ENCODE results near the gene KIAA1549. TPM values are rescaled to one million over a fixed set of nuclear protein-coding genes. Genes with fewer than 3 reads are reported as not detected.

KIAA1549 gene
- total and polyA plus RNA-seq, 2 of the 4 experiments (the other 2 are of a cell fraction) = 1.3 to 3.3 TPM

DNA sequence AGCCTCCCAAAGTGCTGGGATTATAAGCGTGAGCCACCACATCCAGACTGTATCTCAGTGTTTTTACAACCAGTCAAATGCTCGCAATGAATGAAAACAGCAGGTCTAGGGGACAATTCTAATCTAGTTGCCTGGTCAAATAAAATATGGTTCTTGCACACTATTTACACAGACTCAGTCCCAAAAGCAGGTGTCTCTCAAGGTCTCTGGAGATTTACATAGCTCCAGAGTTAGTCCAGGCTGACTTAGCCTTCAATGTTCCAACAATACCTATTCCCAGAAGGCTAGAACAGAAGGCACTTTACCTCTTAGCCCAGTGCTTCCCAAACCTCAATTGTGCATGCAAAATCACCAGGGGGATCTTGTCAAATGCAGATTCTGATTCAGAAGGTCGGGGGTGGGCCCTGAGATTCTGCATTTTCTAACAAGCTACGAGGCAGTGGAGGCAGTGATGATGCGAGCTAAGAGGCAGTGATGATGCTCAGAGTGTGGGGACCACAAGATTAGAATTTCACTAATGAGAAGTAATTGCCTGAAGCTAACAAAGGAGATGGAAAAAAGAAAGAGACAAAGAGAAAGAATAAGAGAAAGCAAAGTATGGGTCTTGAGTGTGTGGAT is 6.4 kb downstream of the KIAA1549 start:
- Histone ChIP-seq H3K56ac (ENCODE audit: extremely low read depth, insufficient read depth, low read length) (no peak overlapping the region), H4K8ac (ENCODE audit: low read depth in 2 of 2, low read length in 2 of 2) (no peak overlapping the region), H3K79me1 (ENCODE audit: low read depth in 1 of 2, low read length in 2 of 2) (peaks cover 13 to 20% of the 10 kb centered on the region in 2 experiments; a peak in 3 of 4 replicates), H4K20me1 (ENCODE audit: insufficient read depth, low read length) (0 out of 2 replicates have a peak, but pooled peaks cover 14% of the 10 kb centered on the region), H3K23ac (ENCODE audit: low read depth, low read length) (no peak overlapping the region), H2AK5ac (ENCODE audit: low read depth, low read length) (no peak overlapping the region), H3K4ac (ENCODE audit: low read depth, low read length) (no peak overlapping the region), H4K91ac (ENCODE audit: insufficient read depth, low read depth, low read length) (no peak overlapping the region), H3K4me3 (ENCODE audit: insufficient read depth, low read depth, low read length) (no peak overlapping the region), H2BK5ac (ENCODE audit: low read depth, low read length, poor library complexity, severe bottlenecking) (no peak overlapping the region), H3K9me3 (ENCODE audit: control insufficient read depth, insufficient read depth, low read length) (no peaks in the 10 kb centered on the region), H2AFZ (replicated peaks; ENCODE audit: low read length, poor library complexity) (no peak overlapping the region), H3K27ac (ENCODE audit: insufficient read depth, low read length) (no peak overlapping the region), H2BK120ac (ENCODE audit: low read depth, low read length) (no peak overlapping the region), H3K36me3 (ENCODE audit: control insufficient read depth, insufficient read depth, low read length) (no peaks in the 10 kb centered on the region), H3K14ac (replicated peaks; ENCODE audit: low read depth, low read length) (no peak overlapping the region), H3K4me1 (ENCODE audit: control insufficient read depth, insufficient read depth, low read length) (no peaks in the 10 kb centered on the region), H4K5ac (ENCODE audit: low read depth, low read length) (no peak overlapping the region), H3K18ac (ENCODE audit: low read depth, low read length) (no peak overlapping the region), H3K4me2 (ENCODE audit: low read depth, low read length) (no peak overlapping the region), H2AK9ac (replicated peaks; ENCODE audit: low read depth, low read length, poor library complexity) (no peak overlapping the region), H3K9me1 (ENCODE audit: insufficient read depth, low read length) (peaks cover 4% of the 10 kb centered on the region; the same call in 1 of the 2 replicates), H3K9ac (ENCODE audit: low read depth, low read length) (no peak overlapping the region), H2BK15ac (ENCODE audit: low read depth, low read length) (no peak overlapping the region), H2BK20ac (ENCODE audit: low read depth, low read length) (no peak overlapping the region), H3K27me3 (ENCODE audit: control insufficient read depth, insufficient read depth, low read length) (no peaks in the 10 kb centered on the region)
- TF ChIP-seq RCOR1 (IDR thresholded peaks at IDR 0.05; ENCODE audit: insufficient replicate concordance, low read length) (no peak), USF2 (IDR thresholded peaks at IDR 0.05; ENCODE audit: low read depth, low read length) (no peak), CEBPB (IDR thresholded peaks at IDR 0.05; ENCODE audit: low read depth, low read length) (no peak), BHLHE40 (IDR thresholded peaks at IDR 0.05; ENCODE audit: low read depth, low read length) (no peak), SMC3 (IDR thresholded peaks at IDR 0.05; ENCODE audit: low read depth, low read length) (no peak), MAZ (IDR thresholded peaks at IDR 0.05; ENCODE audit: borderline replicate concordance, low read depth, low read length) (no peak), ELK1 (IDR thresholded peaks at IDR 0.05; ENCODE audit: borderline replicate concordance, low read depth, low read length) (no peak), RAD21 (IDR thresholded peaks at IDR 0.05; ENCODE audit: low read length) (no peak), MAFK (IDR thresholded peaks at IDR 0.05; ENCODE audit: low read depth, low read length) (no peak), MXI1 (IDR thresholded peaks at IDR 0.05; ENCODE audit: borderline replicate concordance, low read depth, low read length) (no peak), CTCF (conservative IDR thresholded peaks at IDR 0.05; ENCODE audit: low read depth, low read length) (no peak), FOS (IDR thresholded peaks at IDR 0.05; ENCODE audit: low read depth, low read length) (no peak), RFX5 (IDR thresholded peaks at IDR 0.05; ENCODE audit: low read depth, low read length) (no peak), CHD1 (IDR thresholded peaks at IDR 0.05; ENCODE audit: low read depth, low read length) (no peak), NFE2L2 (IDR thresholded peaks at IDR 0.05; ENCODE audit: low read depth, low read length) (no peak), POLR2A (IDR thresholded peaks at IDR 0.05; ENCODE audit: low read depth, low read length) (no peak)
- CTCF ChIA-PET = no interaction called here
- WGBS, 2 experiments (ENCODE audit: extremely low coverage in 2 of 2, insufficient read length in 1 of 2) = 77% methylated on average over 4 of the region's 5 CpGs; no CpG with 5 or more reads in 1 of the 2 experiments
- DNase-seq (no peak), ATAC-seq (ENCODE audit: low read depth) (no peak)
- POLR2A ChIA-PET (ENCODE audit: unreplicated experiment) = no interaction called here
- dilution Hi-C loops (cut with HindIII; ENCODE audit: low sequenced_read_pairs, unreplicated experiment) (no loop called here), intact Hi-C loops (cut with micrococcal nuclease) (no loop called here), in situ Hi-C loops (cut with MboI; ENCODE audit: low sequenced_read_pairs) (no loop called here)
- BruUV-seq (replicated peaks) = no TSS peak
